Fibroblast of lung (primary cell): ENCODE data around the gene TM2D1.

Experiments used
- EZH2 ChIP-seq: IDR thresholded peaks from 2 replicates; pipeline ENCODE4 v1.5.1; 2012; ENCODE audit warnings: low read length, control low read depth, mild to moderate bottlenecking; ENCODE audit errors: missing control alignments
- TF ChIP-seq, protein P1 (sequence below), 2 donors: IDR thresholded peaks in 1 of 2; conservative IDR thresholded peaks in 1 of 2; 1 replicate in 1 of 2; 2 replicates in 1 of 2; pipeline ENCODE4 v1.5.1; 2011 to 2012; ENCODE audit warnings: low read length in 2 of 2, control low read depth in 1 of 2, inconsistent platforms in 1 of 2, low read depth in 1 of 2, mild to moderate bottlenecking in 1 of 2

DNA sequence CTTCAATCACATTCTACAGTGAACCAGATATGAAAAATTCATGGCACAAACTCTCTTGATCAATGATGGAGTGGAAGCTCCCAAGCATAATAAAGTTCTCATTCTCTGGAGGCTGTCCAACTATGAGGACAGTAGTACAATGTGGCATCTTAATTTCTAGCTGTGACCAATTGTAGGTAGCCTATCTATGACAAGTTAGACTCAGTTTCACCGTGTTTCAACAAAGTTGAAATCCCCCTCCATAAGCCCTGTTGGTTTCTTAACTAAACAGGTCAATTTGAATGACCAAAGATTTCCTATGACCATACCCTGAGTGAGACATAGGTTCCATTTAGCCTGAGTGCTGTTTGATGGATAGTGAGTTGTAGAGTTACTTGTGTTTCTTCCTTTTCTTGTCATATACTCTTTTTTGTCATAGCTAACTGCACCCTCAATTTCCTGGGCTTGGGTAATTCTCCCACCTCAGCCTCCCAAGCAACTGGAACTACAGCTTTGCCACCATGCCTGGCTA is 29.1 kb upstream of the TM2D1 start:
- TF ChIP-seq, protein P1, sequence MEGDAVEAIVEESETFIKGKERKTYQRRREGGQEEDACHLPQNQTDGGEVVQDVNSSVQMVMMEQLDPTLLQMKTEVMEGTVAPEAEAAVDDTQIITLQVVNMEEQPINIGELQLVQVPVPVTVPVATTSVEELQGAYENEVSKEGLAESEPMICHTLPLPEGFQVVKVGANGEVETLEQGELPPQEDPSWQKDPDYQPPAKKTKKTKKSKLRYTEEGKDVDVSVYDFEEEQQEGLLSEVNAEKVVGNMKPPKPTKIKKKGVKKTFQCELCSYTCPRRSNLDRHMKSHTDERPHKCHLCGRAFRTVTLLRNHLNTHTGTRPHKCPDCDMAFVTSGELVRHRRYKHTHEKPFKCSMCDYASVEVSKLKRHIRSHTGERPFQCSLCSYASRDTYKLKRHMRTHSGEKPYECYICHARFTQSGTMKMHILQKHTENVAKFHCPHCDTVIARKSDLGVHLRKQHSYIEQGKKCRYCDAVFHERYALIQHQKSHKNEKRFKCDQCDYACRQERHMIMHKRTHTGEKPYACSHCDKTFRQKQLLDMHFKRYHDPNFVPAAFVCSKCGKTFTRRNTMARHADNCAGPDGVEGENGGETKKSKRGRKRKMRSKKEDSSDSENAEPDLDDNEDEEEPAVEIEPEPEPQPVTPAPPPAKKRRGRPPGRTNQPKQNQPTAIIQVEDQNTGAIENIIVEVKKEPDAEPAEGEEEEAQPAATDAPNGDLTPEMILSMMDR (conservative IDR thresholded peaks at IDR 0.05 in 1 of 2, IDR thresholded peaks at IDR 0.05 in 1 of 2; ENCODE audit: low read depth in 1 of 2, low read length in 2 of 2): no peak
- TF ChIP-seq EZH2: no peak
